OCI-LY7 (cell line): ENCODE measurements around the gene TRABD2B. TPM values are rescaled to one million over a fixed set of nuclear protein-coding genes. Genes with fewer than 3 reads are reported as not detected.

ENCODE experiments used
- BruUV-seq: library from RNA; stranded (reverse); fragments of 400-500 nt; replicated peaks from 2 replicates; lab custom pipeline; 2021; lab: Mats Ljungman, UMichigan
- CTCF ChIA-PET: fragments of 300-600 bp; sonication (Branson Sonifier 250); formaldehyde crosslinking; loops from one replicate; lab custom pipeline; 2022; ENCODE audit warnings: antibody characterized with exemption; ENCODE audit not compliant: unreplicated experiment; lab: Charles Lee
- POLR2A ChIA-PET: fragments of 300-600 bp; sonication (Branson Sonifier 250); formaldehyde crosslinking; loops from one replicate; lab custom pipeline; 2022; ENCODE audit warnings: antibody characterized with exemption; lab: Charles Lee
- DNase-seq: peaks from one replicate; pipeline ENCODE4 v3.0.0-alpha.2; 2015; ENCODE audit warnings: low spot score
- H2AFZ ChIP-seq: fragments of 200-600 bp; sonication (generic), shearing (Covaris generic); 2 replicates; pipeline ENCODE4 v1.6.1; 2014; ENCODE audit warnings: mild to moderate bottlenecking, antibody characterized with exemption, low read length, moderate library complexity
- H3K27ac ChIP-seq: fragments of 200-600 bp; sonication (generic); 2 replicates; pipeline ENCODE4 v1.5.1; 2014; ENCODE audit warnings: mixed run types, low read depth, mild to moderate bottlenecking, moderate library complexity, low read length, inconsistent platforms; ENCODE audit not compliant: poor library complexity, severe bottlenecking
- H3K36me3 ChIP-seq: fragments of 200-600 bp; sonication (generic); 2 replicates; pipeline ENCODE4 v1.6.1; 2014; ENCODE audit warnings: mild to moderate bottlenecking, antibody characterized with exemption, low read length, moderate library complexity, mixed read lengths; ENCODE audit not compliant: insufficient read depth
- H3K4me1 ChIP-seq: fragments of 200-600 bp; sonication (generic); 2 replicates; pipeline ENCODE4 v1.5.1; 2014; ENCODE audit warnings: mild to moderate bottlenecking, low read length; ENCODE audit not compliant: insufficient read depth, poor library complexity, severe bottlenecking
- H3K4me2 ChIP-seq: fragments of 200-600 bp; sonication (generic); 2 replicates; pipeline ENCODE4 v1.6.1; 2014; ENCODE audit warnings: mild to moderate bottlenecking, low read length
- H3K4me3 ChIP-seq: fragments of 200-600 bp; sonication (generic); 2 replicates; pipeline ENCODE4 v1.5.1; 2014; ENCODE audit warnings: mild to moderate bottlenecking, low read depth, low read length; ENCODE audit not compliant: poor library complexity, severe bottlenecking
- H3K79me2 ChIP-seq: fragments of 200-600 bp; sonication (generic); 2 replicates; pipeline ENCODE4 v1.6.1; 2016; ENCODE audit warnings: low read depth, mild to moderate bottlenecking, low read length, moderate library complexity, mixed read lengths; ENCODE audit not compliant: insufficient read depth
- H3K9me2 ChIP-seq: fragments of 200-600 bp; sonication (generic); 2 replicates; pipeline ENCODE4 v1.6.1; 2016; ENCODE audit warnings: mild to moderate bottlenecking, low read length, mixed read lengths; ENCODE audit not compliant: insufficient read depth
- H3K9me3 ChIP-seq: fragments of 200-600 bp; sonication (generic); 2 replicates; pipeline ENCODE4 v1.6.1; 2014; ENCODE audit warnings: mild to moderate bottlenecking, mixed run types, low read length, mixed read lengths
- H4K20me1 ChIP-seq: fragments of 200-600 bp; sonication (generic); 2 replicates; pipeline ENCODE4 v1.6.1; 2014; ENCODE audit warnings: mild to moderate bottlenecking, antibody characterized with exemption, low read length, moderate library complexity, mixed read lengths; ENCODE audit not compliant: insufficient read depth
- EZH2phosphoT487 ChIP-seq: fragments of 200-600 bp; sonication (generic); IDR thresholded peaks from 2 replicates; pipeline ENCODE4 v1.6.1; 2018; ENCODE audit warnings: low read depth, borderline replicate concordance, mild to moderate bottlenecking, mixed run types, antibody characterized with exemption, low read length, moderate library complexity, mixed read lengths
- intact Hi-C: fragments of 100-400 bp; cut with micrococcal nuclease; formaldehyde crosslinking; loops from one replicate; pipeline ENCODE4 v1.10.0; 2022; ENCODE audit not compliant: unreplicated experiment
- total RNA-seq, 2 experiments: library from RNA; depleted of rRNA in 1 of 2; stranded (reverse); fragments of >200 nt in 1 of 2; shearing (Covaris generic) in 1 of 2; gene quantifications; 2 replicates each; pipeline ENCODE4 v1.2.3, GENCODE V29; 2014 to 2022
- TF ChIP-seq, protein P1 (sequence below): fragments of 200-600 bp; sonication (generic); conservative IDR thresholded peaks from 2 replicates; pipeline ENCODE4 v1.5.1; 2014; ENCODE audit warnings: mild to moderate bottlenecking, antibody characterized with exemption, low read length, moderate library complexity, mixed read lengths

The TRABD2B gene
- total RNA-seq, 2 experiments from 2014 or later: not detected

- H3K27ac ChIP-seq: no peak overlapping the region
- intact Hi-C loops: no loop called here
- POLR2A ChIA-PET: no interaction called here
- H3K4me1 ChIP-seq: no peaks in the 10 kb centered on the region
- H3K79me2 ChIP-seq: no peaks in the 10 kb centered on the region
- no peaks in the 10 kb centered on the region for H3K9me2 ChIP-seq
- no peak overlapping the region for H3K4me2 ChIP-seq
- no peaks in the 10 kb centered on the region for H3K36me3 ChIP-seq
- no TSS peak for BruUV-seq
- CTCF ChIA-PET: no interaction called here
- no peaks in the 10 kb centered on the region for H3K9me3 ChIP-seq
- DNase-seq: no peak
- no peak overlapping the region for H2AFZ ChIP-seq
- no peak overlapping the region for H3K4me3 ChIP-seq
- TF ChIP-seq, protein P1, sequence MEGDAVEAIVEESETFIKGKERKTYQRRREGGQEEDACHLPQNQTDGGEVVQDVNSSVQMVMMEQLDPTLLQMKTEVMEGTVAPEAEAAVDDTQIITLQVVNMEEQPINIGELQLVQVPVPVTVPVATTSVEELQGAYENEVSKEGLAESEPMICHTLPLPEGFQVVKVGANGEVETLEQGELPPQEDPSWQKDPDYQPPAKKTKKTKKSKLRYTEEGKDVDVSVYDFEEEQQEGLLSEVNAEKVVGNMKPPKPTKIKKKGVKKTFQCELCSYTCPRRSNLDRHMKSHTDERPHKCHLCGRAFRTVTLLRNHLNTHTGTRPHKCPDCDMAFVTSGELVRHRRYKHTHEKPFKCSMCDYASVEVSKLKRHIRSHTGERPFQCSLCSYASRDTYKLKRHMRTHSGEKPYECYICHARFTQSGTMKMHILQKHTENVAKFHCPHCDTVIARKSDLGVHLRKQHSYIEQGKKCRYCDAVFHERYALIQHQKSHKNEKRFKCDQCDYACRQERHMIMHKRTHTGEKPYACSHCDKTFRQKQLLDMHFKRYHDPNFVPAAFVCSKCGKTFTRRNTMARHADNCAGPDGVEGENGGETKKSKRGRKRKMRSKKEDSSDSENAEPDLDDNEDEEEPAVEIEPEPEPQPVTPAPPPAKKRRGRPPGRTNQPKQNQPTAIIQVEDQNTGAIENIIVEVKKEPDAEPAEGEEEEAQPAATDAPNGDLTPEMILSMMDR: no peak
- TF ChIP-seq EZH2phosphoT487: no peak
- H4K20me1 ChIP-seq: no peaks in the 10 kb centered on the region
Measured at GRCh38 chr1:47780469-47780995, 216.7 kb downstream of the TRABD2B start.

GRCh38 chr1:47779613-47780012, 217.6 kb downstream of the TRABD2B start:
- Histone ChIP-seq H3K79me2 (no peaks in the 10 kb centered on the region), H3K9me3 (no peaks in the 10 kb centered on the region), H3K4me1 (no peaks in the 10 kb centered on the region), H2AFZ (no peak overlapping the region), H3K36me3 (no peaks in the 10 kb centered on the region), H3K4me2 (no peak overlapping the region), H3K4me3 (no peak overlapping the region), H3K9me2 (no peaks in the 10 kb centered on the region), H4K20me1 (no peaks in the 10 kb centered on the region), H3K27ac (no peak overlapping the region)
- no TSS peak for BruUV-seq
- DNase-seq: no peak
- ChIA-PET POLR2A (no interaction called here), CTCF (no interaction called here)
- no peak for TF ChIP-seq EZH2phosphoT487
- TF ChIP-seq, protein P1: no peak
- intact Hi-C loops: no loop called here

DNA sequence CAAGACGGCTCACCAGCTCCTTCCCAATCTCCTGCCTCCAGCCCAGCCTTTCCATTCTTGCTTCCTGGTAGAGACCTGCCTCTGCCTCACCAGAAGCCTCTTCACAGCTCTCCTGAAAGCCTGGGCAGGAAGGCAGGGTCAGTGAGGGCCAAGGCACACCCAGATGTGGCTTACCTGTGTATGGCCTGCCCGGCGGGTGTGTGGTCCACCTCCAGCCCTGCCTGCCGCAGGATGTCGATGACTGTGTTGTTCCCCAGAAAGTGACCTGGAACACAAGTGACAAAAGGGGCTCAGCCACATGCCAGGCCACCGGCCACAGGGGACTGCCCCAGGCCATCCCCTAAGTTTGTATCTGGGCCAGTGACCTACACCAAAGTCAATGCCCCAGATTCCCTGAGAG, 218.9 kb downstream of the TRABD2B start:
- Histone ChIP-seq H3K27ac (no peak overlapping the region), H4K20me1 (no peaks in the 10 kb centered on the region), H3K4me2 (no peak overlapping the region), H3K4me1 (no peaks in the 10 kb centered on the region), H2AFZ (no peak overlapping the region), H3K9me3 (no peaks in the 10 kb centered on the region), H3K4me3 (no peak overlapping the region), H3K9me2 (no peaks in the 10 kb centered on the region), H3K79me2 (no peaks in the 10 kb centered on the region), H3K36me3 (no peaks in the 10 kb centered on the region)
- ChIA-PET POLR2A (no interaction called here), CTCF (no interaction called here)
- no peak for DNase-seq
- BruUV-seq: no TSS peak
- no peak for TF ChIP-seq EZH2phosphoT487
- TF ChIP-seq, protein P1: no peak
- intact Hi-C loops: no loop called here
